NOMO-1 treated with dmso at 0.1 percent for 144 hours (cell line): Measurements from ENCODE around the gene PMP22.

Experiments
- DNase-seq: peaks from one replicate; lab custom pipeline; 2025; ENCODE audit not compliant: unreplicated experiment; lab: John Stamatoyannopoulos, UW

Gene PMP22

GRCh38 chr17:15265131-15265530 lies at the start of gene PMP22:
Gene PMP22, minus strand, starts transcription at chr17:15265326. Its CDS starts 4,599 bp downstream, at chr17:15260727.
- no peak for DNase-seq

GRCh38 chr17:15311996-15312395 lies 46.9 kb upstream of the PMP22 start:
- DNase-seq = no peak

- DNase-seq = no peak
These were observed 44.7 kb upstream of the PMP22 start for GRCh38 chr17:15309793-15310192.

- no peak for DNase-seq
These were observed 44.1 kb upstream of the PMP22 start for GRCh38 chr17:15309236-15309635.

- no peak for DNase-seq
These were observed 43.6 kb upstream of the PMP22 start for GRCh38 chr17:15308758-15309157.

- DNase-seq = no peak
These were observed 42.6 kb upstream of the PMP22 start for GRCh38 chr17:15307710-15308111.

- DNase-seq = no peak
These were observed 38.7 kb upstream of the PMP22 start for GRCh38 chr17:15303851-15304250.

GRCh38 chr17:15303268-15303667 lies 38.1 kb upstream of the PMP22 start:
- DNase-seq = no peak

GRCh38 chr17:15301845-15302244 lies 36.7 kb upstream of the PMP22 start:
- no peak for DNase-seq

GRCh38 chr17:15298176-15298575 lies 33.0 kb upstream of the PMP22 start:
- DNase-seq = no peak

GRCh38 chr17:15293558-15293957 lies 28.4 kb upstream of the PMP22 start:
- no peak for DNase-seq

- DNase-seq = no peak
These were observed 26.7 kb upstream of the PMP22 start for GRCh38 chr17:15291674-15292361.

- DNase-seq = no peak
These were observed 25.5 kb upstream of the PMP22 start for GRCh38 chr17:15290605-15291004.

- no peak for DNase-seq
These were observed 24.4 kb upstream of the PMP22 start for GRCh38 chr17:15289285-15290183.

- DNase-seq = no peak
These were observed 23.7 kb upstream of the PMP22 start for GRCh38 chr17:15288859-15289258.

GRCh38 chr17:15287538-15288267 lies 22.6 kb upstream of the PMP22 start:
- DNase-seq = no peak

- no peak for DNase-seq
These were observed 20.3 kb upstream of the PMP22 start for GRCh38 chr17:15285466-15285865.

GRCh38 chr17:15284537-15284936 lies 19.4 kb upstream of the PMP22 start:
- no peak for DNase-seq

GRCh38 chr17:15284107-15284506 lies 19.0 kb upstream of the PMP22 start:
- DNase-seq = no peak

GRCh38 chr17:15281909-15282308 lies 16.8 kb upstream of the PMP22 start:
- DNase-seq = no peak

- no peak for DNase-seq
These were observed 13.9 kb upstream of the PMP22 start for GRCh38 chr17:15278924-15279477.
